HG02870 (cell line): ENCODE results near the gene ZDHHC4.

Experiments
- ATAC-seq: cut with Tn5 transposase; IDR thresholded peaks from one replicate; pipeline ENCODE4 v1.9.1; 2021; ENCODE audit warnings: mild to moderate bottlenecking, moderate library complexity; ENCODE audit not compliant: unreplicated experiment

The ZDHHC4 gene

DNA sequence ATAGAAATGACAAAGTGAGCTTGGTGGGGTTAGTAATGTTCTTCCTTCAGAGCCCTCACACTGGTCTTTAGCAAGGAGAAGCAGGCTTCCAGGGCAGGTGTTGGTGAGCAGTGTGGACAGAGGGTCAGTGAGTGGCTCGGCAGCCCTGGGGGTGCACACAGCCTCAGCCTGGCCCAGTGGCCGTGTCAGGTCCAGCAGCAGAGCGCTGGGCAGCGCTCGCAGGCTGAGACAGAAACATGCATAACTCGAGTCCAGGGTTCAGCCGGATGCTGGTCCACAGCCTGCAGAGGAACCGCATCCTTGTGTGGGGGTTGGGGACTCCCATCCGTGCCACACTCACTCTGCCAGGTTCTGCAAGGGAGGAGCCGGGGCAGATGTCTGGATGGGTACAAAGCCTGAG lies 27.2 kb downstream of the ZDHHC4 start:
- ATAC-seq, result no peak

DNA sequence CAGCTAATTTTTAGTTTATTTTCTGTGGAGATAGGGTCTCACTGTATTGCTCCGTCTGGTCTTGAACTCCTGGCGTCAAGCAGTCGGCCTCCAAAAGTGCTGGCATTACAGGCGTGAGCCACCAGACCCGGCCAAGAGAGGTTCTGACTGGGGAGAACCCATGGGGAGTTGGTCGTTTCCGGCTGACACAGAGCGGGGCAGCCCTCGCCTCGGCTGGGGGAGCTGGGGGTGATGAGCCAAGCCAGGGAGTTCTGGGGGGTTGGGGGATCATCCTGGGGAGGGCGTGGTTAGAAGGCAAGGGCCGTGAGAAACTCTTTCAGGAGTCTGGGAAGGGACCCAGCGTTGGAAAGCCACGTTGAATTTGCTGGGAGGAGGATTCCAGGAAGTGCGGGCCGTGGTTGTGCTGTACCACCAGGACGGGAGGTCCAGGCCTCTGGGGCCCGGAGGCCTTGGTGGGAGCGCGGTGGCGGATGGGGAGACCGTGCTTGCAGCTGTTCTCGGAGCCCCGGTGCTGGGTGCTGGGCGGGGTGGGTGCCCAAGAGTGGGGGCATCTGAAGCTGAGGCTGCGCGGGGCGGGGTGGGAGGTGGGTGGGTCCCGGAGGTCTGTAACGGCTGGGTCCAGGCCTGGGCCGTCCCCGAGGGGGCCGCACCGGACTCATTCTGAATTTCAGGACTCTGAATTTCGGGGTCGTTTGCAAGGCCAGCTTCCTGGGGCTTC lies 29.8 kb downstream of the ZDHHC4 start:
- ATAC-seq, result no peak

DNA sequence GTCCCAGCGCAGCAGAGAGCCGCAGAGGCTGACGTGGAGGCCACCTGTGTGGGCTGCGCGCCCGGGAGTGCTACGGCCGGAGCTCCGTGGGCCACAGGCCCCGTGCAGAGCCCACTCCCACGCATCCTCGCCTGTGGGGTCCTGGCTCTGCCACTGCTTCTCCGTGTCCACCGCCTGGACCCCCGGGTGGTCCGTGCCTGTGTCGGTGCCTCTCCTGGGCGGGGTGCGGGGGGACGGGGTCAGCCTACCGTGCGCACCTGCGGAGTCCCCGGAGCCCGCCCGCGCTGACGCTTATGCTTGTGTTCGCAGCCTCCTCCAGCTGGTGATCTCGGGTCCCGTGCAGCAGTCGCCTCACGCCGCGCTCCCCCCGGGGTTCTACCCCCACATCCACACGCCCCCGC lies 30.4 kb downstream of the ZDHHC4 start:
- no peak for ATAC-seq

DNA sequence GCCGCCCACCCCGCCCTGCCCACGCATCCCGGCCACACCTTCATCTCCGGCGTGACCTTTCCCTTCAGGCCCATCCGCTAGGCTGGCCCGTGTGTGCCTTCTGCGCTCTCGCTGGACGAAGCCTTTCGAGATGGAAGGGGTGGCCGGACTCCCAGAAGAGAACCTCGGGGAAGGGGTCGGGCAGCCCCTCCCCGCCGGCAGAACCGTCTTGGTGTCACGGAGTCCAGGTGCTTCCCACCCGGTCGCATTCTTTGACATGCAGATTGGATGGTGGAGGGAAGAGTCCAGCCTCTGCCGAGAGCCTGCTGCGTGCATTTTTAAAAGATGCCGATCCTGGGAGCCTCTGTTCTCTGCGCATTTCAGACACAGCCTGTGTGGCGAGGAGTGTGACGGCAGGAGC lies 30.8 kb downstream of the ZDHHC4 start:
- no peak for ATAC-seq

DNA sequence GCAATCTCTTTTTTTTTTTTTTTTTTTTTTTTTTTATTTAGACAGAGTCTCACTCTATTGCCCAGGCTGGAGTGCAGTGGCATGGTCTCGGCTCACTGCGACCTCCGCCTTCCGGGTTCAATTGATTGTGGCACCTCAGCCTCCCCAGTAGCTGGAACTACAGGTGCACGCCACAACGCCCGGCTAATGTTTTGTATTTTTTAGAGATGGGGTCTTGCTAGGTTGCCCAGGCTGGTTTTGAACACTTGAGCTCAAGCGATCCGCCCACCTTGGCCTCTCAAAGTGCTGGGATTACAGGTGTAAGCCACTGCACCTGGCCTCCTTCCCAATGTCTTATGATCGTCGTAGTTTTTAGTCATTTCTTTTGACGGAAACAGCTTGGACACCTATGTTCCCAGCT lies 31.5 kb downstream of the ZDHHC4 start:
- ATAC-seq, result no peak

DNA sequence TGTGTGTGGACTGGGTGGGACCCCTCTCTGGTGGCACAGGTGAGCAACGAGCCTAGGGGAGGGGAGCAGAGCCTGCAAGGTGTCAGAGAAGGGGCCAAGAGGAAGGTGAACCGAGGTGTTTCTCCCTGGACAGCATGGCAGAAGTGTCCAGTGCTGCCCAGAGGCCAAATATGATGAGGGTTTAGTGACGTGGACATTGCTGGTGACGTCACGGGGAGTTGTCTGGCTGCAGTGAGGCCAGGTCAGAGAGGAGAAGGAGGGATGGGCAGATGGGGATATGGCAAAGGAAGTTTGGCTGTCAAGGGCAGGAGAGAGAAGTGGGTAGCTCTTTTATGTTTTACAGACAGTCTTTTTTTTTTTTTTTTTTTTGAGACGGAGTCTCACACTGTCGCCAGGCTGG lies 35.6 kb downstream of the ZDHHC4 start:
- ATAC-seq, result no peak

DNA sequence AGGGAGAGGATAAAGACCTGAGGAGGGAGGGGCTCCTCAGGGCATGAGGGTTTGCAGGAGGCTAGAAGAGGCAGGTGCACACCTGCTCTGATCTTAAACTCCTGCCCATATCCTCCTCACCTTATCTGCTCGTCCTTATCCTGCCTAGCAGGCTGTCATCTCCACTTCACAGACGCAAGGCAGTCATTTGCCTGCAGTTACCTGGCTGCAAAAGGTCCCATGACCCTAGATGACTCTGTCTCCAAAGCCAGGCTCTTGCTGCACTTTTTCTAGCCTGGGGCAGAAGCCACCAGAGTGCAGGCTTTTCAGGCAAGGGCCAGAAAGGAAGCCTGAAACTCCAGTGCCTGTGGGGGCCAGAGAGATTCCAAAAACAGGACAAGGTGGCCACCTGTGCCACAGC lies 36.5 kb downstream of the ZDHHC4 start:
- no peak for ATAC-seq

DNA sequence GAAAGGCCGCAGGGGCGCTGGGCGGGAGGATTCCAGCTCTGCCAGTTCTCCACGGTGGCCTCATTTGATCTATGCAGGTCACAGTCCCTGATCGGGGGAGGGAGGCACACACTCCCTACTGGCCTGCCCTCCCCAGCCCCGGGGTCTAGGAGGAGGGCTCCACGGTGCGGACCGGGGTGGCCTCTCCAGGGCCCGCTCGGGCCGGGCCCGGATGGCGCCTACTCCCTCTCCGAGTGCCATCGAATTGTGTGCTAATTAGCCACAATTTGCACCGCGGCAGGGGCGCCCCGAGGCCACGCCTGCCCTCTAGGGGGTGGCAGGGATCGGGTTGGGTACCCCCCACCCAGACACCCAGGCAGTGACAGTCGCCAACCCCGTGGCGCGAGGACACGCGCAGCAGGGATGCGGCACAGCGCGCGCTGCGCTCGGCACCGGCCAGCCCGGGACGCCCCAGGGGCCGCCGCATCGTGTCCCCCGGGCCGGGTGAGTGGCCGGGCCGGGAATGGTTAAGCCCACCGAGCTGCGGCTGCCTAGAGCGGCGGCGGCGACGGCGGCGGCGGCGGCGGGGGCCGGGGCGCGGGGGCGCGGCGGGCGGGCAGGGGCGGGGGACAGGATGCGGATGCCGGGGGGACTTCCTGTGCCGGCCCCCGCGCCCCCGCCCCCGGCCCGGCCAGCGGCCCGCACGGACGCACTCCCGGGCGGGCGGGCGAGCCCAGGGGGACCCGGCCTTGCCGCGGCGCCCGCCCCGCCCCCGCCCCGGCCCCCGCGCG lies 37.9 kb downstream of the ZDHHC4 start, which contains the start of gene ZNF853:
ZNF853 (plus strand) TSS at position 658 of the 770 bp plus-strand sequence. CDS start 565 bp downstream, outside the sequence.
- no peak for ATAC-seq

DNA sequence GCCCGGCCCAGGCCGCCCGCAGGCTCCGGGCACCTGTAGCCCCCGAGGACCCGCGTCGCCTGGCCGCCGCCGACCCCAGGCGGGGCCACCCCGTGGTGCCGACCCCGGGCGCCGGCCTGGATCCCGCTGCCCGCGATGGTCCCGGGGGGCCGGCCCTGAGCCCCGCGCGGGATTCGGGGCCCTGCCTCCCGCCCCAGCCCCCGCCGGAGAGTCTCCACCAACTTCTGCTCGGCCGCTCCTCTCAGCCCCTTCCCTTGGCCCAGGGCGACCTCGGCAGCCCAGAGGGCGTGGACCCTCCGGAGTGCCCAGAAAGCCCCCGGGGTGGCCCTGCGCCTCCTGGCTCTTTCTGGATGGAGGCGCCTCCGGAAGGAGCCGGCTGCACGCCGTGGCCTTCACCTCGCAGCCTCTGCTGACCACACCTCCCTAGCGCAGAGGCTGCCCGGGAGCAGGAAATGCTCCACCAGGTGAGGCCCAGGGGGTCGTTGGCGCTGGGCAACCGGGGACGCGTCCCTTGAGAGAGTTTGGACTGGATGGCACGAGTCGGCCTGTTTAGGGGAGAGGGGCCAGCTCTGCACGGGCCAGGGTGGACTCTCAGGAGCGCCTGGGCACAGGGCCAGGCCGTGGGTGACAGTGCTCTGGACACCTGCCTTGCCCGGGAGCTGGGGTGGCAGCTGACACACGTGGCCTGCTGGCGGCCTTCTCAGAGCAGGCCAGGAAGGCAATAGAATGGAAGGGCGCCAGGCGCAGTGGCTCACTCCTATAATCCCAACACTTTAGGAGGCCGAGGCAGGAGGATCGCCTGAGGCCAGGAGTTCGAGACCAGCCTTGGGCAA lies 38.7 kb downstream of the ZDHHC4 start:
- ATAC-seq, result no peak

DNA sequence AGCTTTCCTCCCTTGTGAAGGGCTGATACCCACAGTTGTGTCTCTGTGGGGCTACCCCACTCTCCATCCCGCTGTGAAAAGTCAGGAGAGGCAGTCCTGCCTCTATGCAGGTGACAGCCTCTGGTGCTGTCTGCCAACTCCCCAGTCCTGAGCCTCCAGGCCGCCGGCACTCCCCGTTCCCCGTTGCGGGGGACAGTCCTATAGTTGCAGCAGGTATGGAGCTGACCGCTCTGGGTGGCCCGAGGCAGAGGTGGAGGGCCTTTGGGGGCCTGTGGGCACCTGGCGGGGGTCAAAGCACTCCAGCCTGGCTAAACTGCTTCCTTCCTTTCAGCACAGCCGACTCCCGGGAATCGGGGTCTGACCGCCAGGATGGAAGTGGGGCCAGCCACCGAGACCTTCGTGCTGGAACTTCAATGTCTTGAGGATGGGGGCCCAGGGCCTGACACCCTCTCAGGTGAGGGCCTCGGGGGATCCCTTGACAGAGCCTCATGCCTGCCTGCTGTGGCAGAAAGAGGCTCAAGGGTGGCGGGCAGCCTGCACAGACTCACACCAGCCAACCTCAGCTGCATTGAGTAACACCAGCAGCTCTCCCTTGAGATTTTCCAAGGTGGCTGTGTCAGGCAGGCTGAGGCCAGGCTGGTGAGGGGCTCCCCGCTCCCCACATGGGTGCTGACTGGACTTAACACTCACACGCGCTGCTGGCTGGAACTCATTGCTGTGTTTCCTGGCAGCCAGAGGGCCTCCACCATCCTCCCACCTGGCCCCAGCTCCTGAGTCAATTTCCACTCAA lies 39.8 kb downstream of the ZDHHC4 start:
- no peak for ATAC-seq

DNA sequence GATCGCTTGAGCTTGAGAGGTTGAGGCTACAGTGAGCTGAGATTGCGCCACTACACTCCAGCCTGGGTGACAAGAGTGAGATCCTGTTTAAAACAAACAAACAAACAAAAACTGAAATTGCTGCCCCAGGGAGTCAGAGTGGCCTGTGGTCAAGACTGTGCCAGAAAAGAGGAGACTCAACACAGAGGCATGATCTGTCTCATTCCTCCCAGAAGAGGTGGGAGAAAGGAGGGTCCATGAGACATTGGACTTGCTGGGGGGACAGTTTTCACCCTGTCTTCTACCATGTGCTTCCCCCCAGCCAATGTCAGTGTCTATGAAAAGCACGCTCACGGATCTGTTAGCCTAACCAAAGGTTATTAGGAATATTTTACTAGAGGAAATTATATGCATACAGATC lies 41.4 kb downstream of the ZDHHC4 start:
- ATAC-seq, result no peak

DNA sequence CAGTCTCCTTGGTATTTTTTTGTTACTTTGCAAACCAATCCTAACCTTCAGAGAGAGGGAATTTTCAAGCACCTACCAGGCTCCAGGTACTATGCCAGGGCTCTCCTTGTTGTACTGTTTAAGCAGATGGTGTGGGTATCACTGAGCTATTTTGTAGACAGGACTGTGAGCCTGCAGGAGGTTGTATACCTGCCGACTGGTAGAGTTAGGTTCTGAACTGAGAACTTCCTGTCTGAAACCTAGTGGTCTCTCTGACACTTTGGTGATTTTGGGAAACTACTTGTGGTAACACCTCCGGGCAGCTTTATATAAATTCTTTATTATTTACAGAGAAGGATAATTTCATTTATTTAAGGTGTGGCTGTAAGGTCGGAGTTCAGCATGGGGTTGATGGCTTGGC lies 42.7 kb downstream of the ZDHHC4 start:
- ATAC-seq, result no peak

DNA sequence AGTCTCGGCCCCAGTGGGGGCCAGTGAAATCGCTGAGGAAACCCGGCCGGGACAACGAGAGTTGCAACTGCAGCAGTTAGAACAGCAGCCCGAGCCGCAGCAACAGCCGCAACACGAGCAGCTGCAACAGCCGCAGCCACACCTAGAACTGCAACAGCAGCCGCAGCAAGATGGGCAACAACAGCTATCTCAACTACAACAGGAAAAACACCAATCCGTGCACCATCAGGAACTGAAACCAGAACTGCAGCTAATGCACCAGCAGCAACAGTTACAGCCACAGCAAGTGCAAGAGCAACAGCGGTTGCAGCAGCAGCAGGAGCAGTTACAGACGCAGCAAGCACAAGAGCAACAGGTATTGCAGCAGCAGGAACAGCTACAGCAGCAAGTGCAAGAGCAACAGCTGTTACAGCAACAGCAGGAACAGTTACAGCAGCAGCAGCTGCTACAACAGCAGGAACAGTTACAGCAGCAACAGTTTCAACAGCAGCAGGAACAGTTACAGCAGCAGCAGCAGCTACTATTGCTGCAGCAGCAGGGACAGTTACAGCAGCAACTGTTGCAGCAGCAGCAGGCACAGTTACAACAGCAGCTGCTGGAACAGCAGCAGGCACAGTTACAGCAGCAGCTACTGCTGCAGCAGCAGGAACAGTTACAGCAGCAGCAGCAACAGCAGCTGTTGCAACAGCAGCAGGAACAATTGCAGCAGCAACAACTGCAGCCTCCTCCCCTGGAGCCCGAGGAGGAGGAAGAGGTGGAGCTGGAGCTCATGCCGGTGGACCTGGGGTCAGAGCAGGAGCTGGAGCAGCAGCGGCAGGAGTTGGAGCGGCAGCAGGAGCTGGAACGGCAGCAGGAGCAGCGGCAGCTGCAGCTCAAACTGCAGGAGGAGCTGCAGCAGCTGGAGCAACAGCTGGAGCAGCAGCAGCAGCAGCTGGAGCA lies 44.2 kb downstream of the ZDHHC4 start:
- ATAC-seq, result no peak

DNA sequence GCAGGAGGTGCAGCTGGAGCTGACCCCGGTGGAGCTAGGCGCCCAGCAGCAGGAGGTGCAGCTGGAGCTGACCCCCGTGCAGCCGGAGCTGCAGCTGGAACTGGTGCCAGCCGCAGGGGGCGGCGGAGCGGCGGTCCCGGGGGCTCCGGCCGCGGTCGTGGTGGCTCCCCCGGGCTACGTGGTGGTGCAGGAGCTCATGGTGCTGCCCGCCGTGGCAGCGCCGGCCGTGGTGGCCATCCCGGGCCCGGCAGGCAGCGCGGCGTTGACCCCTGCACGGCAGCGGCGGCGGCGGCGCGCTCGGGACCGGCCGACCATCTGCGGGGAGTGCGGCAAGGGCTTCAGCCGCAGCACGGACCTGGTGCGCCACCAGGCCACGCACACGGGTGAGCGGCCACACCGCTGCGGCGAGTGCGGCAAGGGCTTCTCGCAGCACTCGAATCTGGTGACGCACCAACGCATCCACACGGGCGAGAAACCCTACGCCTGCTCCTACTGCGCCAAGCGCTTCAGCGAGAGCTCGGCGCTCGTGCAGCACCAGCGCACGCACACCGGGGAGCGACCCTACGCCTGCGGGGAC lies 45.0 kb downstream of the ZDHHC4 start:
- no peak for ATAC-seq

DNA sequence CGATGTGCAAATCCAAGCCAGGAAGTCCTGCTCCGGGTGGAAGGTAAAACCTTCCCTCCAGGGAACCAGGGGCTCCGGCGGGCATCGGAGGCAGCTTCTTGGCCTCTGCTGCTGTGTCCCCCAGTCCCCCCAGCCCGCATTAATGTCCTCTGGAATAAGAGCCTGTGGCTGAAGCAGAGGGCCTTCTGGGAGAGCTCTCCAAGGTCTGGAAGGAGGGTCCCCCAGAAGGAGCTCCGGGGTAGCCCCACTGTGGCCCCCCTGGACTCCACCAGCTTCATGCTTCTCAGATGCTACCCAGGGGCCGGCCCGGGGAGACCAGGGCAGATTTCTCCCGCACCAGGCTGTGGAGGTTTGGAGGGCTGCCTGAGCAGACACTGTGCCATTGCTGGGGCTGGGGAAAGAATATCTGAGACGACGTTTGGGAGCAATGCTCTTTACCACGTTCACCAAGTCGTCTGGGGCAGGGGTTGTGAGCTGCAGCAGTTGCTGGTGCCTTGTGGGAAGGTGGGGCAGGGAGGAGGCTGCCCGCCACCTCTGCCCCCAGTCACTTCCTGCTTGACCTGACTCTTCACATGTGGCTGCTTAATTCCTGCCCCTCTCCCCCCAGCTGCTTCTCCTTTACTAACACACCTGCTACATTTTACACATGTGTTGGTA lies 46.5 kb downstream of the ZDHHC4 start:
- ATAC-seq, result no peak

DNA sequence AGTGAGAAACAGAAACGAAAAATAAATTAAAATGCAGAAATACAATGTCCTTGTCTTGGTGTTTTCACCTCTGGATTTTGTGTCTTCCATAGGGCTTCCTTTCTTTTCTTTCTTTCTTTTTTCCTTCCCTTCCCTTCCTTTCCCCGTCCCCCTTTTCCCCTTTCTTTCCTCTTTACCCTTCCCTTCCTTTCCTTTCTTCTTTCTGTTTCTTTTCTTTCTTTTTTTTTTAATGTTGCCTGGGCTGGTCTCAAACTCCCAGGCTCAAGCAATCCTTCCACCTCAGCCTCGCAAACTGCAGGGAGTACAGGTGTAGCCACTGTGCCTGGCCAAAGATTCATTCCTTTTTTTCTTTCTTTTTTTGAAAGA lies 47.0 kb downstream of the ZDHHC4 start:
- ATAC-seq, result no peak

DNA sequence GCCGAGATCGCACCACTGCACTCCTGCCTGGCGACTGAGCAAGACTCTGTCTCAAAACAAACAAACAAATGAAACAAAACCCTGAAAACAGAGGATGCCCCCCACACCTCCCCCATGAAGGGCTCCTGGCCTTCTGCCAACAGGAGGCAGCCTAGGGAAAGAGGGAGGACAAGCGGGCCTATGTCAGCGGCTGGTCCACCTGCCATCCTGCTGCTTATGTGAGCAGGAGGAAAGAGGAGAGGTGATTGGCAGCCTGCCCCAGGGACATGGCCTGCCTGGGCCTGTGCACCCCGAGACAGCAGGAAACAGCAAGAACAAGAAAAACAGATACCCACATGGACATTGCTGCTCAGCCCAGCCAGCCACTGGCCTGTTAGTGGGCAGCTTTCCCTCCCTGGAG lies 50.8 kb downstream of the ZDHHC4 start:
- no peak for ATAC-seq

DNA sequence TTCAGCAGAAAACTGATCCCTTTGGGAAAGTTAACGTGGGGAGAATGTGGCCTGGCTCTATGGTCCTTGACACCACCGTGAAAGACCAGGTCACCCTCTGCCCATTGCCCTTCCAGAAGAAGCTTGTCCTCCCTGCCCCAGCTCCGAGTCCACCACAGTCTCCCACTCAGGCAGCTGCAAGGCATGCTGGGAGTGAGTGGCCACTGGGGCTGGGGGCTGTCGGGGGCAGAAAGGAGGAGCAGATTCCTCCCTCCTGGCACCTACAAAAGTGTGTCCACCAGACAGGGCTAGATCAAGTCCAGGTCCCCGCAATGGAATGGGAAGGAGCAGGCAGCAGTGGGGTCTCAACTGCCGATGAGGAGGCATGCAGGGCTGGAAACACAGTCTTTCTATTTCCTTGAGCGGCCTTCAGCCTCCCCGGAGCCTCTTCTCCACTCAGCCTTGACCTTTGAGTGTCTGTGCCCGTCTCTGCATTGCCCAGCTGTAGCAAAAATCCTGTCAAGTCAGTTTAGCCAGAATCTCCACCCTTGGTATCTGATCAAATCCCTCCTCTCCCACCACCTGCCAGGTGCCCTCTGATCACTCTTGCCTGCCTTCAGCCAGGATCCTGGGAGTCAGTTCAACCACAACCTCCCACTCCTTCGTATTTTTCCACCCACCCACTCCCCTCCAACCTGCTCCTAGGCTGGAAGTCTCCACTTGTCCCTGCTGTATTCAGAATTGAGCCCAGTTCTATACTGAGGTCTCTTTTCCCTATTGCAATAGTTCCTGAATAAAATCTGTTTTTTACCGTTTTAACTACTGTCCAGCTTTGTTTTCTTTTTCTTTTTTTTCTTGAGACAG lies 53.0 kb downstream of the ZDHHC4 start:
- ATAC-seq, result no peak
